H54 (cell line): ENCODE data around the gene FTCDNL1.

Experiments
- DNase-seq: peaks from one replicate; pipeline ENCODE4 v3.0.0; 2011; ENCODE audit warnings: low spot score, mixed read lengths; ENCODE audit not compliant: insufficient read length
- FAIRE-seq: peaks from 3 replicates; lab custom pipeline; 2011; peaks lifted over from hg19 to GRCh38; lab: Jason Lieb, UNC
- POLR2A ChIP-seq: IDR thresholded peaks from 2 replicates; pipeline ENCODE4 v1.6.1; 2011; ENCODE audit warnings: low read depth, mild to moderate bottlenecking, low read length

The FTCDNL1 gene

DNA sequence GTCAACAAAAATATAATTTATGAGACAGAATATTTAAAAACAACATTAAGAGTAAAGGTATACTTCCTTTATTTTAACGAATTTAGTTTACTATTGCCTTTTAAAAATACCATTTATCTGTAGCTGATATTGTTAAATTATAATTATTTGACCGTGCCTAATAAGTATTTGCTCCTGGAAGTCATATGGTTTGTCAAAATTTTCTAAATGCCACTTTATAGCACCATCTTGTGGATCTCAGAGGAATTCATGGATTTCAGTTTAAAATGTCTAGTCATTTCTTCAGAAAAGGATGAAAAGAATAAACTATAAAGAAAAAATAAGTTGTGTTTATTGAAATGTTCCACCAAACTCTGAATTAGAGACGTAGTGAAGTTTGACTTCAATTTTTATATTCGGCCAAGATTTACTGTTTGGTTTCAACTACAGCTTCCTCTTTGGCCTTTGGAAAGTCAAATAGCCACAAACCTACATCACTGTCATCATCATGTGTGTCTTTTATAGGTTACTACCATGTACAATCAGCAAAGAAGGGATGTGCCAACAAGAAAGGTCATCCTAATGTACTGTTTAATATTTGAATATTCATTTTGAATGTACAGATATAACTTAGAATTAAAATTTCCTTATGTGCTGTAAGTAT lies 10.3 kb upstream of the FTCDNL1 start:
- DNase-seq (no peak), FAIRE-seq (no peak)
- TF ChIP-seq POLR2A = no peak

DNA sequence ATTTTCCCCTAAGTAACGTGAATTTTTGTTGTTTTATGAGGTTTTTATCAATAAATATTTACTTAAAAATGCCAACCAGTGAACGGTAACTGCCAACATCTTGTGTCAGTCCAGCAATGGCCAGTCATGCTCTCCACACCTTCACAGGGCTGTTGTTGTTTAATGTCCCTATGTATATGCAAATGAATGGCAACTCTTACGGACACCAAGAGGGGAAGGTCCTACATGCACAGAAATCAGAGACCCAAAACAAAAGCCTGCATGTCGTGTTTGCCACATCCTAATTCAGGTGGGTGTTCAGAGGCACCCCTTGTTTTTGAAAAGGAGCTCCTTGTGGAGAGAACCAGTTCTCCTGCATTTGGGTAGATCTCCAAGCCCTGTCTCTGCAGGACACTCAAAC lies 4.8 kb upstream of the FTCDNL1 start:
- DNase-seq = no peak
- no peak for TF ChIP-seq POLR2A
- no peak for FAIRE-seq

DNA sequence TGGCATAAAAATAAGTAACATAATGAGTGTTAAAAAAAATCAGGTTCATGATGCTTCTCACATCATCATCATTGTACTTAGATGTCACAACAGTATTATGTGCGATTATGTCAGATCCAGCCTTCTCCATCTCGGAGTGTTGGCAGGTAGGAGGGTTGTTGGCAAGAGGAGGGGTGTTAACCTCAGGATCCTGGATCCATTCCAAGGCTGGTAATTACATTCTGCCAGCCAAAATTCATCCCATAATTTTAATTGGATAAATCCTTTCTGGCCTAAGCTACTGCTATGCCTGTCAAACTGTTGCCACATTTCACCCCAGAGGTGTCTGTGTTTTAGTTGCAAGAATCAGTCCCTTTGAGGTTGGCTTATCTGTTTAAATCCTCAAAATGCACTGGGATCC lies 891 bp upstream of the FTCDNL1 start:
- FAIRE-seq = no peak
- TF ChIP-seq POLR2A = no peak
- no peak for DNase-seq

DNA sequence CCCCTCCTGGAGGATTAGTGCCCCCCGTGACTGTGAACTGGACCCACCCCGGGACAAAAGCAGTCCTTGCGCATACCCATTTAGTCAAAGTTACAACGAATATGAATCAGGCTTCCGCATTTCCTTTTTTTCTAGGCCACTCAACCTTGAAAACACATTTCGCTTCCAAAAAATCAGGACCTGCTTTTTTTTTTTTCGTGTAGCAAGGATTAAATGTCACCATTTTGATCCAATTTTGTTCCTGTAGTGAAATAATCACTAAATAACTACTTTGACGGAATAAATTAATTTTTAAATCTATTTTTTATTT lies 464 bp upstream of the FTCDNL1 start:
- DNase-seq (no peak), FAIRE-seq (no peak)
- TF ChIP-seq POLR2A = no peak

DNA sequence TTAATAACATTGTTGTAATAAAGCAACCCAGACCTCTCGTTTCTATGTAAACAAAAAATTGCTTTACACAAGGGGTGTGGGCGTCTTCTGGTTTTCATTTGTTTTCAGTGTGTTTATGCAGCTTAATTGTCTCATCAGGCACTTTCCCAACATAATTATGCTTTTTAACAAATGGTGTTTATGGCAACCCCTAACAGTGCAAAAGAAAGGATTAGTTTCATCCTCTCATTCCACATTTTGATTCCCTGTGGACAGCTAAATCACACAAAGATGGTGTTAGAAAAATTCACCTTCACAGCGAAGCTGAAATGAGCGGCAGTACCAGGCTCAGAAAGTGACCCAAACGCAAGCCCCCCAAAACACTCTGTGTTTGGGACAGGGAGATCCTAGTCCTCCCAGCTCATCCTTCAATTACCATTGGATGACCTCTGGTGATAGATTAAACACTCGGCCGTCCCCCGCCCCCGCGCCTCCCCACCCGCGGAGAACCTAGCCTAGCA lies 724 bp downstream of the FTCDNL1 start:
- TF ChIP-seq POLR2A = no peak
- DNase-seq (no peak), FAIRE-seq (peak; percentile 33)

DNA sequence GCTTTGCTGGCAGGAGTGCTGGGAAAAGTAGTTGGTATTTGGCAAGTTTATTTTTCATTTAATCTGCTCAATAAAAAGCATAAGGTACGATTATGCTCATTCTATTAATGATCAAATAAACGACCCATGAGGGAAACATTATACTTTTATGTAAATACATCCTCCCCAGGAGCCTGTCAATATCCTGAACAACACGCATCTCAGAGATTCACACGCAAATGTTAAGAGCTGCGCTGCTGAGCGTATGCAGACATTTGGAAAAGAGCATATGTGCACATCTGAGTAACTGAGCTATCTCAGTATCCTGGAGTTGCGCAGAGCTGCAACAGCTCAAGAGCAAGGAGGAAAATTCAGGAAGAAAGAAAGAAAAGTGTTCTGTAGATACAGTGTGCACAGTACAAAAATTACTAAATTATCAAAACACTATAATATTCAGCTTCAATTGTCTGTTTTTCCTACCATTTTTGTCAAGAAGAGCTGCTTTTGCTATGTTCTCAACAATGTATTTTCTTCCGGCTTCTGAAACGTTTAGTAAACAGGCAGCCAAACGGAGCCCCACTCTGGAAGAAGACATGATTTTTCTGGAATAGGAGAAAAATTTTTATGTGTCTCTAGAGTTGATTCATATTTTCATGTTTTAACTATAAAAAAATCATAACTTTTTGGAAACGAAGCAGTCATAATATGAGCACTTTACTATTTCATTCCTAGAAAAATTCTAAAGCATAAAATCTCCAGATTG lies 2.4 kb downstream of the FTCDNL1 start:
- FAIRE-seq = no peak
- no peak for DNase-seq
- no peak for TF ChIP-seq POLR2A

DNA sequence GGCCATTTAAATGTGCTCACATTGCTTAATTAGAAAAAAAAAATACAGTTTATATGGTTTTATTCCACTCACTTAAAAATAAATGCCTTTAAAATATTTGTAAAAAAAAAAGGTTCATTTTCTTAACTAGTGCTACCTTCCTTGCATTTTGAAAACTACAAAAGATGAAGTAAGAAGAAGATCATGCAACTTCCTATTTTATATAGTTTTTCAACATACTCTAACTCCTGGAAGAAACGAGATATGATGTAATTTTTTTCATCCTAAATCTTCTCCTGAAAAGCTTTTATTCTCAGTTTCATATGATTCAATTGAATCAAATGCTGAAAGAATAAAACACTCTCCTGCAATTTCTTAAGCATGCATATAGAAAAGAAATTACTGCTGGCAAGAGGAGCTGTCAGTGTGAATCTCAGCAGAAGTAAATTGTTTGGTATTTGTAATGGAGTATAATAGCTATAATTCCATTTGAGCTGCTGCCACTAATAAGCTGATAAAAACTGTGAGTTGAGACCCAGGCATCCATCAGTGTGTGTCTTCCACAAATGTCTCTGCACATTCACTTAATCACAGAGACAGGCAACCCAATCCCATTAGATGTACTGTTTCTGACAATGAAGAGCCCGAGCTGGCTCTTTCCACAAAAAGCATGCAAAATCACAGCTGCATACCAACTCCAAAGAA lies 3.7 kb downstream of the FTCDNL1 start:
- DNase-seq = no peak
- FAIRE-seq = no peak

DNA sequence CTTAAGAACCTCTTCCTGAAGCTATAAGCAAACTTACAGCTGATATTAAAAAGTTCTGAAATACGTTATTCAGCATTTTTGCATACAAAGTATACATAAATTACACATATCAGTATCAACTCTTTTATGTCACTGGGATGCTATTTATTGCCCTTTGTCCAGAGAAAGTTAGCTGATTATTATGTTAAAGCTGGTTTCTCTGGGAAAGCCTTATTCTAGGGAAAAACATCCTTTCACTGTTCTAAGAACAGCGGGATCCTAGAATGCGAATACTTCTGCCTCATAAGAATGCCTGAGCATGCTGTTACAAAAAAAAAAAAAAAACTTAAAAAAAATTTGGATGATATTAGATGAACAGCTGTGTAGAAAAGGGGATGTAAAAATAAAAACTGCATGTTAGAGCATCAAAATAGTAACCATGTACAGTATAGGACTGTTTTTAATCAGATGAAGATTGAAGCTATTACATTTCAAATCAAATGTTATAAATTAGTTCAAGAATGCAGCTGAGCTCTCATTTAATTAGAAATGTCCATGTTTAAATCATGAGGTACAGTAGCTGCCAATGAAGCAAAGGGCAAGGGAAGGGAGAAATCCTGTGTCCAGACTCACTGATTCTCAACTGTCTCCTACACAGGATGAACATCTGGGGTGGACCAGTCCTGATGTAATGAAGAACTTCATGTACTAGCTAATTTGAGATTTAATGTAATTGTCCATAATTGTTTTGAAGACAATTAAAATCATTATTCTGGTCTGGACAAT lies 8.2 kb downstream of the FTCDNL1 start:
- no peak for TF ChIP-seq POLR2A
- no peak for DNase-seq
- no peak for FAIRE-seq

More for the DNA sequence above, 3.7 kb downstream of the FTCDNL1 start:
- no peak for TF ChIP-seq POLR2A

DNA sequence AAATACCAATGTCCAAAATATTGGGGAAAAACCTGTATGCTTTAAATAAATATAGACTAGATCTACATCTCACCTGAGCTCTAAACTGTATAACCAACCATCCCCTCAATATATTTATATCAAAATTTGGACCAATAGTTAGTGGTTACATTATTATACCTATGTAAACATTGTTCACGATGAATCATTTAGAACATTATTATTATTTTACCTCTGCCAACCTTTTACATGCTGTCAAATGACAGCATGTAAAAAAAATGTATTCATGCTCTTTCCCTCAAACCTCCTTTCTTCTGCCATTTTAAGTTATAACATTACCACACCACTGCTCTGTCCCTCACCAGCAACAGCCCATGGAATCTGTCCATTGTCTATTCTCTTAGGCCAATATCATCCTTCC lies 9.6 kb downstream of the FTCDNL1 start:
- no peak for TF ChIP-seq POLR2A
- DNase-seq (no peak), FAIRE-seq (no peak)

DNA sequence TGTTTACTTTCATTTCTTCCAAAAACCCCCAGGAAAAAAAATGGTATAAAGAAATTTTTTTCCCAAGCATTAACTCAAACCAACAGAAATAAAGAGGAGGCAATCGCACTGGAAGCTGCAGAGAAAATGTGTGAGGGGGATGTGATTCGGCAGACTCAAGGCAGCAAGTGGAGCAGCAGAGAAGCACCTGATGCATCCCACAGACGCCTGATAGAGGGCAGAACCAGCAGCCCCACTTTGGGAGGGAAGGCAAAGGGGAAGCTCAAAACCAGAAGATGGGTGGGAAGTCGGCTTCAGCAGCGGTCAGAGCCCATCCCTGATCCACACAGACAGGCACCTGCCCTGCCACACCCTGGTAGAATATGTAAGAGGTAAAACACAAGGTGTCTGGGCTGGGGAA lies 12.6 kb downstream of the FTCDNL1 start:
- DNase-seq = no peak
- FAIRE-seq = no peak

DNA sequence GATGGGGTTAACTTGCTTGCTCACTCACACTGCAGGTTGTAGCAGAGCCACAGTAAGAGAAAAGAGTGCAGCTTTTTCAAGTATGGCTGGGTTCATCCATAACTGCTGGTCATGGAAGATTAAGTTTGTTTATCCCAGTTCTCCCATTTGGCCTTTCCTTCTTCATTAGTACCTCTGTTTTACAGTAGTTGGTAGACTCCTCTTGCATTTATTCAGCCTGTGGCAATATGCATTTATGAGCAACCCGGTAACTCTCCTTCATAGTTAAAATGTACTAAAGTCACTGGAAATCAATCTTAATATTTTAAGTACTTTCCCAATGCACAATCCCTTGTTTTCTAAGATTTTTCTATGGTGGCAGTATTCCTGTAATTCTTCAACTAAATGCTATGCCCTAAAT lies 14.0 kb downstream of the FTCDNL1 start:
- DNase-seq = no peak
- no peak for FAIRE-seq
- TF ChIP-seq POLR2A = no peak

More for the DNA sequence above, 12.6 kb downstream of the FTCDNL1 start:
- no peak for TF ChIP-seq POLR2A

DNA sequence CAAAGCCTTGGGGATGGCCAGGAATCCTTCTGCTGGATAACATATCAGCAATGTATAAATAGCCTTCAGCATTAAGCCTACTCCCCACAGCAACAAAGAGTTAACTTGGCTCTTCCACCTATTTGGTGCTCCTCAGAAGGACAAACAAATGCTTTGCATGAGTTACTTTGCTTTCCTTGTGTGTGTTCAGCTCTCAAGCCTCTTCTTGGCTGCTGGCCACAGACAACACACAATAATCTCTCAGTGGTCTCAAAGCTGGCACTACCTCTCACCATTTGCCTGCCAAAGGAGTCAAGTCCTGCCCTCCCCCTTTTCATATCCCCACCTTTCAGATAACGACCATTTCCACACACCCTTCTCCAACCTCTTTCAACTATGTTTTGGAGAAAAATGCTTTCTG lies 17.5 kb downstream of the FTCDNL1 start:
- DNase-seq (no peak), FAIRE-seq (no peak)
- no peak for TF ChIP-seq POLR2A

DNA sequence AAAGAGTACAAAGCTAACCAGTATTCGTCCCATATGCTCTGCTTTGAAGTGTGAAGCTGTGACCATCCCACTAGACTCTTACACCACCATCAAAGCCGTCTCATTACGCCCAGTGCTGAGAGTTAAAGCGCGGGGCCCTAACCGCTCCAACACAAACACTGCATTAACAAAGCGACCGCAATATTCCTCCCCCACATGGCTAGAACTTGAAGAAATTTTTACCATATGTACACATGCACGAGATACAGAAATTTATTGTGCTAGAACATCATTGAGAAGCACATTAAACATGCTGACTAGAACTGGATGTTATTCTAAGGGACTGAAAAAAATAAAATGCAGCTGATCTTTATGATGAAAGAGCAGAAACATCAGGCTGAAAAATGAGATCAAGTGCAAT lies 20.5 kb downstream of the FTCDNL1 start:
- TF ChIP-seq POLR2A = no peak
- DNase-seq (no peak), FAIRE-seq (no peak)

DNA sequence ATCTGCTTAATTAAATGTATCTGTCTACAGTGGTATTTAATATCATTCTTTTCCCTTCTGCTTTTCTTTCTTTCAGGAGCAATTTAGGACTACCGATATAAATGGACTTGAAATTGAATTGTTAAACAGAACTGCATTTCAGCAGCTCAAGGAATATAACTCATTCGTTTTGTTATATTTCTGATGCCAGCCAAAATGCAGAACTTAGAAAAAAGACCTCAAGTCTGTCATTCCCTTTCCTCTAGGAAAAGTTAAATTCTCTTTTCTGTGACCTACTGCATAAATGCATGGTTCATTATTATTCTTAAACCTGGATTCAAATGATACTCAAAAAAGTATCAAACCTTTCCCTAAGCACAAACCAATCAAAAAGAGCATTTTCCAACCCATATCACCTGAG lies 21.4 kb downstream of the FTCDNL1 start:
- DNase-seq (no peak), FAIRE-seq (no peak)
- TF ChIP-seq POLR2A = no peak

DNA sequence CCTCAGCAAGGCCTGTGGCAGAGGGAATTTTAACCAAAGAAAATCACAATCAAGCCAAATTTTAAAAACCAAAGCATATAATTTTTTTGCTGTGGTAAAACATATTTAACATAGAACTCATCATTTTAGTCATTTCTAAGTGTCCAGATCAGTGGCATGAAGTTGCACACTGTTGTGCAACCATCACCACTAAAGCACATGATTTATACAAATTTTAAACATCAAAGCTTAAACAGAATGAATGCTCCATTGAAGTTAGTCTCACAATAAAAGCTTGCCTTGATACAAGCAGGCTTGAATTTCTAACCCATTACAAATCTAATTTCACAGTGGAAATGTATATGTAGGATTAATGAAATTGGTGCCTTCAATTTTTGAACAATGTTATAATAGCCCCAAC lies 31.2 kb downstream of the FTCDNL1 start:
- no peak for TF ChIP-seq POLR2A
- no peak for FAIRE-seq
- DNase-seq = no peak
